Putamen (tissue), 1 donor: Measurements from ENCODE around the gene SLC35B2.

Experiments used
- DNase-seq: peaks from one replicate; pipeline ENCODE4 v3.0.0-alpha.2; 2016; ENCODE audit warnings: low spot score

The SLC35B2 gene

DNA sequence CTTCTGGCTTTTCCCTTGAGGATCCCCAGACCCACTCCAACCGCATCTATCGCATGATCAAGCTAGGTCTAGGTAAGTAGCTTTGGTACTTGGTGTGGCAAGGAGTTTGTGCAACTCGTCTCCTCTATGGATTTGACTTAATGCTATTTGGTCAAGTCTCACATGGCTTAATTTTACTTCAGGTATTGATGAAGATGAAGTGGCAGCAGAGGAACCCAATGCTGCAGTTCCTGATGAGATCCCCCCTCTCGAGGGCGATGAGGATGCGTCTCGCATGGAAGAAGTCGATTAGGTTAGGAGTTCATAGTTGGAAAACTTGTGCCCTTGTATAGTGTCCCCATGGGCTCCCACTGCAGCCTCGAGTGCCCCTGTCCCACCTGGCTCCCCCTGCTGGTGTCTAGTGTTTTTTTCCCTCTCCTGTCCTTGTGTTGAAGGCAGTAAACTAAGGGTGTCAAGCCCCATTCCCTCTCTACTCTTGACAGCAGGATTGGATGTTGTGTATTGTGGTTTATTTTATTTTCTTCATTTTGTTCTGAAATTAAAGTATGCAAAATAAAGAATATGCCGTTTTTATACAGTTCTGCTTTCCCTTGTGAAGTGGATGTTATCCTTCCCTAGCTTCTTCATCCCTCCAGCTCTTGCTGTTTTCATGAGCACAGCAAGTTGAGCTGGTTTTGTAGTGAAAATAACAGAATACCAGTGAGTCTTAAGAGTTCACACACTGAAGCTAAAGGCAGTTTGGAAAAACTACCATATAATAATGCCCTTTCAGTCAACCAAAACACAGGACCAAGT lies 3.8 kb downstream of the SLC35B2 start:
- DNase-seq = no peak

DNA sequence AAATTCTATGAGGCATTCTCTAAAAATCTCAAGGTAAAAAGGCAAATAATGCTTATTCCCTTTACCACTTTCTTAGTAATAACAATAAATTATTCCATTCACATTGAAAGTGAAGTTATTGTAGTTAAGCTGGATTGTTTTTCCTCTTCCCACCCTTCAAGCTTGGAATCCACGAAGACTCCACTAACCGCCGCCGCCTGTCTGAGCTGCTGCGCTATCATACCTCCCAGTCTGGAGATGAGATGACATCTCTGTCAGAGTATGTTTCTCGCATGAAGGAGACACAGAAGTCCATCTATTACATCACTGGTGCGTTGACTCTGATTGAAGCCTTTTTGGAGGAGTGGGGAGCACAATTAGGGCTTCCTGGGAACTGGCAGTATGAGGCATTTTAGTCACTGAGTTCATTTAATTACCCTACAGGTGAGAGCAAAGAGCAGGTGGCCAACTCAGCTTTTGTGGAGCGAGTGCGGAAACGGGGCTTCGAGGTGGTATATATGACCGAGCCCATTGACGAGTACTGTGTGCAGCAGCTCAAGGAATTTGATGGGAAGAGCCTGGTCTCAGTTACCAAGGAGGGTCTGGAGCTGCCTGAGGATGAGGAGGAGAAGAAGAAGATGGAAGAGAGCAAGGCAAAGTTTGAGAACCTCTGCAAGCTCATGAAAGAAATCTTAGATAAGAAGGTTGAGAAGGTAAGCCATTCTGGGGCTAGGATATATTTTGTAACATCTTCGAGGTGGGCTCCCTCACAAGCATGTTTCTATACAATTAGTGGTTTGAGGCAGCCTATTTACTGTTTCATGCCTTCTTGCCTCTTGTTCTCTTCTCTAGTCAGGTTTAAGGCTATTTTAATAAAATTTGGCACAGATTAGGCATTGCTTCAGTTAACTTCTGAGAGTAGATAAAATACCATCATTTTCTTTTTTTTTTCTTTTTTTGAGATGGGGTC lies 5.5 kb downstream of the SLC35B2 start:
- DNase-seq = no peak

GRCh38 chr6:44250718-44251123 lies 6.6 kb downstream of the SLC35B2 start:
- DNase-seq = no peak

DNA sequence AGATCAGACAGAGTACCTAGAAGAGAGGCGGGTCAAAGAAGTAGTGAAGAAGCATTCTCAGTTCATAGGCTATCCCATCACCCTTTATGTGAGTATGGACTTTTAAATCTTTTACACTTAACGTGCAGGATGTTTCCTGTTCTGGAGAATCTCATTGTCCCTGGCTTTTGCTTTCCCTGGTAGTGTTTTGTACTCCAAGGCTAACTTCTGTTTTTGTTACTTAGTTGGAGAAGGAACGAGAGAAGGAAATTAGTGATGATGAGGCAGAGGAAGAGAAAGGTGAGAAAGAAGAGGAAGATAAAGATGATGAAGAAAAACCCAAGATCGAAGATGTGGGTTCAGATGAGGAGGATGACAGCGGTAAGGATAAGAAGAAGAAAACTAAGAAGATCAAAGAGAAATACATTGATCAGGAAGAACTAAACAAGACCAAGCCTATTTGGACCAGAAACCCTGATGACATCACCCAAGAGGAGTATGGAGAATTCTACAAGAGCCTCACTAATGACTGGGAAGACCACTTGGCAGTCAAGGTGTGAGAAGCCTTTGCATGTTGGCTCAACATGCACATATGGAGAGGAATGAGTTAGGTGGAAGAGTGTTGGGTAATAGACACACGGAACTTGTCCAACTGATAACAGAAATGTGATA lies 7.1 kb downstream of the SLC35B2 start:
- no peak for DNase-seq

- no peak for DNase-seq
Measured at GRCh38 chr6:44249082-44249748, 8.1 kb downstream of the SLC35B2 start.

GRCh38 chr6:44248579-44248978 lies 8.7 kb downstream of the SLC35B2 start:
- no peak for DNase-seq

GRCh38 chr6:44247338-44248302 lies 9.7 kb downstream of the SLC35B2 start:
- DNase-seq = peak; percentile 79

GRCh38 chr6:44246663-44247337 lies 10.5 kb downstream of the SLC35B2 start, which contains the start of gene HSP90AB1:
HSP90AB1 (plus strand) TSS chr6:44247101; CDS start chr6:44248630, 1,529 bp downstream.
- peak; percentile 96 for DNase-seq

DNA sequence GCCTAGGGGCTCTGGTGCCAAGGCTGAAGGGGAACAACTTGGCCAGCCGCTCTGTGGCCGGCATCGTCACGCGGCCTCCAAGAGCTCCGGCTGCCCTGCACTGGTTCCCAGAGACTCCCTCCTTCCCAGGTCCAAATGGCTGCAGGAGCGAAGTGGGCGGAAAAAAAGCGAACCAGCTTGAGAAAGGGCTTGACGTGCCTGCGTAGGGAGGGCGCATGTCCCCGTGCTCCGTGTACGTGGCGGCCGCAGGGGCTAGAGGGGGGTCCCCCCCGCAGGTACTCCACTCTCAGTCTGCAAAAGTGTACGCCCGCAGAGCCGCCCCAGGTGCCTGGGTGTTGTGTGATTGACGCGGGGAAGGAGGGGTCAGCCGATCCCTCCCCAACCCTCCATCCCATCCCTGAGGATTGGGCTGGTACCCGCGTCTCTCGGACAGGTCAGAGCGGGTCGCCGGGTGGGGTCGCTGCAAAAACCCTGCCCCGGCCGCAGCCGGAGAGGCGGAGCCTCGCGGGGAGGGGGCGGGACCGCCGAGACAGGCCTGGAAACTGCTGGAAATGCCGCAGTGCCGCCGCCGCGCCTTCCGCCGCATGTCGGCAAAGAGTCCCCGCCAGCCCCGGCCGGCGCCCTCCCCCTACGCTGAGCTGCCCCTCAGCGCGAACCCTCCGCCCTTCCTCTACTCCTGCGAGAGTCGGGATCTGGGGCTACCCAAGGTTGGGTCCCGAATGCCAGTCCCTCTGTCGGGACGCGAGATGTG lies 11.2 kb downstream of the SLC35B2 start:
- DNase-seq = peak; percentile 76

GRCh38 chr6:44245391-44245911 lies 11.9 kb downstream of the SLC35B2 start:
- DNase-seq = no peak

DNA sequence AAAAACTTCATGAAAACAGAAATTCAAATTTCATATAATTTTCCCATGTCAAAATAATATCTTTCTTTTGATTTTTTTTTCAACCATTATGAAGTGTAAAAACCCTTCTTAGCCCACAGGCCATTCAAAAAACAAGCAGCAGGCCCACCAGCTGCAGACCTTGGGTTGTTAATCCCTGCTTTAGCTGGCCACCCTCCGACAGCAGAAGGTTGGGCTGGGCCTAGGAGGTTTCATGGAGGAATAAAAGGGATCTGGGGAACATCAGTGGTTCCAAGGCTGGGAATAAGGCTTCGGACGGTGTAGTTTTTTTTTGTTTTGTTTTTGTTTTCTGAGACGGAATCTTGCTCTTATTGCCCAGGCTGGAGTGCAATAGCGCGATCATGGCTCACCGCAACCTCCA lies 14.0 kb downstream of the SLC35B2 start:
- DNase-seq = no peak

DNA sequence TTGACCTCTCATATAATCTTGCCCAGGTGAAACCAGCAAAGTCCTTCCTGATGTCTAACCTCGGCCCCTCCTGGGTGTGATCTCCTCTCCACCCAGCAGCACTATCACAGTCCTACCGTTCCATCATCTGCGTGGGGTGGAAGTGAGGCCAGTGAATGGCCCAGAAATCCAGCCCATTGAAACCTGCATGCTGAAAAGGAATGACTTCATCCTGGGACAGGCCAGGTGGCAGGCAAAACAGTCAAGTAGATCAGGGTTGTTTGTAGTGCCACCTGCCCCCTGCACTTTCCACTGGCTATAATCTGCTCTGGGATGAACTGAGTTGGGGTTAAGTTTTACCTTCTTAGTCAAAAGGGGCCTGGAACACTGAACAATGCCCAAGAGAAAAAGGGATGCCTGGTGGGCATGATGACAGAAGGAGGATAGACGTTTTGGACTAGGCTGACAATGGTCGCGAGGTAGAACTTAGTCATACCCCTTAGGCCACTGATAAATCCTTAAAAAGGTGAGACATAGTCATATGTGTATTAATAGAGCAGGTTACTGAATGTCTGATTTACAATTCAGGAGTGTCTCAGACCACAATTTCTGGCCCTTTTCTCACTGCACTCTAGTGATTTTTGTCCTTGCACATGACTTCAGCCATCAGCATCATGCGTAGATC lies 18.5 kb downstream of the SLC35B2 start:
- no peak for DNase-seq

GRCh38 chr6:44237813-44238433 lies 19.4 kb downstream of the SLC35B2 start:
- peak; percentile 83 for DNase-seq

DNA sequence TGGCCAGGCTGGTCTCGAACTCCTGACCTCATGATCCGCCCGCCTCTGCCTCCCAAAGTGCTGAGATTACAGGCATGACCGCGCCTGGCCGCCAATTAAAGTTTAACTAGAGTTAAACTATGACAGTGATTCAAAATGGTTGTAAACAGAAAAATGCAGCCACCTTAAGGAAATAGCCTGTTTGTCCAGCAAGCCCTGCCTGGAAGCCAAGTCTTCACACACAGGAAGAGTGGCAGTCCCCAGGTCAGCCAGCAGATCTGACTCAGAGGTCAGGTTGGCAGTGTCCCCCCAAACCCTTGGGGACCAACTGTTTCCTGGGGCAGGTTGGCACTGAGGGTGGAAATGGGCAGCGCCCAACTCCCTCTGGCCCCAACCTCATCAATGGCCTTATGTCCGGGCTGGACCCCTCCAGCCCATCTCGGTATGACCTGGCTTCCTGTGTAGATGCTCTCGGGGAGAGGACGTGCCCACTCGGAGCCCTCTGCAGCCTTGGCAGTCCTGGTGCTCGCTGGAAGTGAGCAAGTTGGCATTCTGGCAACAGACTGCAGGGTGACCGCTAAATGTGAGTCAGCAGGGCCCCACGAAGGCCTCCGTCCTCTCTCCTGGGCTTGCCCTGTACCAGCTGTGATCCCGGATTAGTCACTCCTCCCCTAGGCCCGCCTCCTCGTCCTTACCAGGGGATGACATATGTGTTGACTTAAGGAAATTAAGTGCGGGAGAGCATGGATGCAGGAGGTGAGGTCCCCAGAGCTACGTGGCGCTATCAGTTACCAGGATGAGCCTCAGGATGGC lies 20.1 kb downstream of the SLC35B2 start:
- DNase-seq = peak; percentile 77

DNA sequence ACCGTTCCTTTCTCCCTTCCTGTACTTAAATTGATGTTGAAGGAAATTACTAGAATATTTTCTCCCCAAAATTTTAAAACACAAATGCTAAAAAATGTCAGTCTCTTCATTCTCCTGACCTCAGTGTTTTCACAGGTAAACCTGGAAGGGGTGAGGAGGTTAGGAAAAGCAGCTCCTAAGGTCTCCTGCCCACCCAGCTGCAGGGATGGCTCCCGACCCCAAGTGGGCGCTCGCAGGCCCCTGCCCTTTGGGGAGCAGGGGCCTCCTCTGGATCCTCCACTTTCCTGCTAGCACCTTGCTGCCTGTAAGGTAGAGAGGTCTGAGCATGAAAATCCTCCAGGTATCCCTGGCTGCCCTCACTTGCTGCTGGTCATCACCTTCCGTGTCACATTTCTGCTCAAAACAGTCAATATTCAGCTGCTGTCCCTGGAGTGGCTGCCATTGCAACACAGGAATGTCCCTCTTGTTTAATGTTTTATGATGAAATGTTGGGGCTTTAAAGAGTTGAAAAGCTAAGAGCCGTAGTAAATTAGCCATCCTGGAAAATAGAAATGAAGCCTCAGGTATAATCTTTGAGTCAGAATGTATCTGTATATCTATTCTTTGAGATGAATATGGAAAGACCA lies 21.3 kb downstream of the SLC35B2 start:
- DNase-seq = no peak

- DNase-seq = no peak
Measured at GRCh38 chr6:44235269-44235668, 22.1 kb downstream of the SLC35B2 start.
